Stimulated activated CD4-positive, alpha-beta T cell treated with anti-CD3 and anti-CD28 coated beads, Interleukin-12 subunit alpha, Interleukin-12 subunit beta, amount 100 ng/mL, for 24 hours (primary cell): ENCODE results near the gene SPOCD1.

ENCODE experiments used
- DNase-seq, 2 experiments: peaks; one replicate each; pipeline ENCODE4 v3.0.0-alpha.2; 2020; ENCODE audit warnings: low read depth in 2 of 2

The SPOCD1 gene

DNA sequence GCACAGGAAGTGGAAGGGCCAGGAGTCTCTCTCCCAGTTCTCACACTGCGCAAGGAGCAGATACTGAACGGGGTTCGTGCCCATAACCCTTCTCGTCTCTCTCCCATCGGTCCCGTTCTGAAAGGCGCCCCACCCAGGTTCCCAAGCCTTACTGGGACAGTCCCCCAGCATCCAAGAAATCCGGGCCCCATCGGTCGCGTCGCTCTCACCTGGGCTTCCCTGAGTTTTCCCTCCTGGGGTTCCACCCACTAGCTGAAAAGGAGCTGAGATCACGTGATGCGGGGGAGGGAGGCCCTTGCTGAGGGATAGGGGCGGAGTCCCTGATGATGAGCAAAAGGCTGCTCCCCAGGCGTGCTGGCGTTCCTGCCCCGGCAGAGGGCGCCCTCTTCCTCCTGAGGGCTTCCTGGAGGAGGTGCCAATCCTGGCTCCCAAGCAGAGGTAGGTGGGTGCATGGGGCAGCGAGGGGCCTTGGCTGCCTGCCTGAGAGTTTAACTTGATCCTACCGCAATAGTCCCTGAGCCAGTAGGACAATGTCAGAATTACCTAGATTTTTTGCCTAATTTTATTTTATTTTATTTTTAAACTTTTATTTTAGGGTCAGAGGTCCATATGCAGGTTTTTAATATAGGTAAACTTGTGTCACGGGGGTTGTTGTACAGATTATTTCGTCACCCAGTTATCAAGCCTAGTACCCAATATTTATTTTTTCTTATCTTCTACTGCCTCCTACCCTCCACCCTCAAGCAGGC is at the start of gene SPOCD1:
TSS of gene SPOCD1 (minus strand) at position 271 of the 749 bp plus-strand sequence. CDS start 689 bp downstream, outside the sequence.
- peak; percentile 72 to 87 for DNase-seq

DNA sequence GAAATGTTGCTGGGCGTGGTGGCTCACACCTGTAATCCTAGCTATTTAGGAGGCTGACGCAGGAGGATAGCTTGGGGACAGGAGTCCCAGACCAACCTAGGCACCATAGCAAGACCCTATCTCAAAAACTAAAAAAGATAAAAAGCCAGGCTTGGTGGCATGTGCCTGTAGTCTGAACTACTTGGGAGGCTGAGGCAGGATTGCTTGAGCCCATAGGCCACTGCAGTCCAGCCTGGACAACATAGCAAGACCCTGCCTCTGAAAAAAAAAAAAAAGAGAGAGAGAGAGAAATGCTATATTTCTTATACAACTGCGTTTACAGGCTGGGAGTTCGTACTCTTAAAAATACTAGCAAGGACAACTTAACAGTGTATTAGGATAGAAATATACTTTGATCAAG is 46.2 kb upstream of the SPOCD1 start:
- DNase-seq: no peak

DNA sequence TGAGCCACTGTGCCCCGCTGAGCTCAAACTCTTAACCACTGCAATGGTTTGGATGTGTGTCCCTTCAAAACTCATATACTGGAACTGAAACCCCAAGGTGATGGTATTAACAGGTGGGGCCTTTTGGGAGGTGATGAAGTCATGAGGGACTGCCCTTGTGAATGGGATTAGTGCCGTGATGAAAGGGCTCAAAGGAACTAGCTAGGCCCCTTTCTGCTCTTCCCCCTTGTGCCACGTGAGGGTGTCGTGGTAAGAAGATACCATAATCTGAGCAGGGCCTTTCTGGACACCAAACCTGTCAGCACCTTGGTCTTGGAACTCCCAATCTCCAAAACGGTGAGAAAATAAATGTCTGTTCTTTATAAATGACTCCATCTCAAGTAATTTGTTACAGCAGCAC is 45.5 kb upstream of the SPOCD1 start:
- no peak for DNase-seq

DNA sequence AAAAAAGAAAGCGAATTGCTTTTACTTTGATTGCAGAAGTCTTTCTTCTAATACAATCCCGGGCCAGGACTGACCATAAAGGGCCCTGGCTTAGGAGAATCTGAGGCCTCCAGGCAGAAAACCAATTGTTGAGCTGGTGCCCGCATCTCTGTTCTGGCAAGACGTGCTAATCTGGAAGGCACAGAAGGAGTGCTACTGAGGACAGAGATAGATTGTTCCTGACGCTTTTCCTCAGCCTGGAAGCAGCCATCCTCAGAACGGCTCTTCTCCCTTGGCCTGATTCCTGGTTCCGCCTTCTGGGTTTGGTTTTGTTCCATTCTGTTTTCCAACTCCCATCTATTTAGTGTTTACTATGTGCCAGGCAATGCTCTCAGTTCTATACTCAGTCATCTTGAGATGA is 44.8 kb upstream of the SPOCD1 start:
- DNase-seq: no peak

DNA sequence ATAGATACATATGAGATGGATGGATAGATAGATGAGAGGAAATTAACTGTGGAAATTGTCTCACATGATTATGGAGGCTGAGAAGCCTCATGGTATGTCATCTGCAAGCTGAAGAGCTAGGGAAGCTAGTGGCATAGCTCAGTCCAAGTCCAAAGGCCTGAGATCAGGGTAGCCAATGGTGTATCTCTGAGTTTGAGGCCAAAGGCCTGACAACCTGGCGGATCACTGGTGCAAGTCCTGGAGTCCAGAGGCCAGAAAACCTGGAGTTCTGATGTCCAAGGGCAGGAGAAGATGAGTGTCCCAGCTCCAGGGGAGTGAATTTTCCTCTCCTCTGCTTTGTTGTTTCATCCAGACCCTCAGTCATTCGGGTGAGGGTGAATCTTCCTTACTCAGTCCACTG is 43.9 kb upstream of the SPOCD1 start:
- no peak for DNase-seq

DNA sequence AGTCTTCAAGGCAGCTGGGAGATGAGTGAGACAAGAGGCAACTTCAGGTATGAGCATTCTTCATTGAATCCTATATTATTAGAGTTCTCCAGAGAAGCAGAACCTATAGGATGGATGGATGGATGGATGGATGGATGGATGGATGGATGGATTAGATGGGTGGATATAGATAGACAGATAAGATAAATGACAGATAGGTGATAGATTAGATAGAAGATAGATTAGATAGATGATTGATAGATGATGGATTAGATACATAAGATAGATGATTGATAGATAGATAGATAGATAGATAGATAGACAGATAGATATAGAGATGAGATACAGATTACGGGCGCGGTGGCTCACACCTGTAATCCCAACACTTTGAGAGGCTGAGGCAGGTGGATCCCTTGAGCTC is 43.2 kb upstream of the SPOCD1 start:
- DNase-seq: no peak

DNA sequence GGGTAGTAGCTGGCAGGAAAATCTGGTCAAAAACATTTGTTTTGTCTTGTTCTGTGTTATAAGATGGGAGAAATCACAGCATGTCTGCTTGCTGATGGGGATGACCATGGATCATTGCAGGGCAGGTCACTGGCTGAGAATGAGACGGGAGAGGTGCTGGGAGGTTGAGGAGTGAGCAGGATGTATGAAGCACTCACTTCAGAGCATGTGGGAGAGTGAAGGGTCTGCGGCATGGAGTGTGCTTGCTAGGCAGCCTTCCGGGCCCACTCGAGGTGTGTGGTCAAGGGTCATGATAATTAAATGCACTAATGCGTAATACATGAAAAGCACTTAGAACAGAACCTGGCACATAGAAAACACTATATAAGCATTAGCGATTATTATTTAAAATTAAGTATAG is 42.0 kb upstream of the SPOCD1 start:
- no peak for DNase-seq

DNA sequence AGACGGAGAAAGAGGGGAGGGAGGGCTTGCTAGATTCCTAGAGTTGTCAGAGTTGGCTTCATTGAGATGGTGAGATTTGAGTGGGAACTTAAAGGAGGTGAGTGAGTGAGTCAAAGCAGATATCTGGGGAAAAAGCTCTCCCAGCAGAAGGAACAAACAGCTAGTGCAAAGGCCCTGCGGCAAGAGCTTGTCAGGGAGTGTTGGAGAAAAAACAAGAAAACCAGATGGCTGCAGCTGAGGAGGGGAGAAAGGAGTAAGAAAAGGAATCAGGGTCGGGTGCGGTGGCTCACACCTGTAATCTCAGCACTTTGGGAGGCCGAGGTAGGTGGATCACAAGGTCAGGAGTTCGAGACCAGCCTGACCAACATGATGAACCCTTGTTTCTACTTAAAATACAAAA is 40.3 kb upstream of the SPOCD1 start:
- DNase-seq: no peak

DNA sequence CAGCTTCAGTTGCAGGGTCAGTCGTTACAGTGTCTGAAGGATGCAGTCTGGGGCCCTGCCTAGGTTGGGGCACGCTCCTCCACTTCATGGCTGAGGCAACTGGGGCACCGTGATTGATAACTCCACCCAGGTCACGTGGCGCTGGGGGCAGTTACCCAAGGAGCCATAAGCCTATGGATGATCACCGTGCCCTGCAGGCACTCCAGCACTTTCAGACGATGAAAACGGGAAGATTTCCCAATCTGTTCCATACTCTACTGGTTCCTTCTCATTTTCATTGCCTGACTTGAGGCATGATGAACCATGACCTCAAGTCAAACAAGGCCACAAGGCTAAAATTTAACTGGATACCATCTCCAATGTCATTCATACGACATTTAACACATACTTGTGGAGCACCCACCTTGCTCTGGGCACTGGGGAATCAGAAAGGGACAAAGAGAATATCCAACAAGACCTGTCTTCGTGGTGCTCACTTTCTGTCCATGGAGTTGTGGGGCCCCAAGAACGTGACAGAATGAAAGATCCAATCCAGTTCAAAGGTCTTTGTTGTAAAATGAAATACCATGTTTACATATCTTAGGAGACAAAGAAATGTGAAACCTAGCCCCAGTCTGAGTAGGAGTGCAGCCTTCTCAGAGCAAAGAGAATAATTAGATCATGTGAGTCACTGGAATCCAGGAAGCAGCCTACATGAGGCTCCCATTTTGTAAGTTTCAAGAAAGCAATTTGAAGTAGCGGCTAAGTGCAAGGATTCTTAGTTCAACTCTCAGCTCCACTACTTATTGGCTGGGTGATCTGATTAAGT is 39.4 kb upstream of the SPOCD1 start:
- DNase-seq: no peak

DNA sequence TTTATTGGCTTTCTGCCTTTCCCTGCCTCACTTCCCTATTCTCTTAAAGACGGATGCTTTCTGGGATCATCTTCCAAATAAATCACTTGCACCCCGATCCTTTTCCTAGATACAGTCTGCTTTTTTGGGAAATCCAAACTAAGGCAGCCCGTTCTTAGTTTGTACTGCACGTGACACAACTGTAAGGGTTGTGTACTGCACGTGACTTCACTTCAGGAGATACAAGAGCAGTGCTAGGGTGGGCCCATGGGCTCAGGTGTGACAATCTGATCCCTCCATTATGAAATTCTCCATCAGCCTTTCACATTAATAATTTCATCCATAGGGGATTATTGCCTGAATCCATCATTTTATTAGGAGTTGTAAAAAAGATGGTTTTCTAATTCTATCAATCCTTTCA is 33.8 kb upstream of the SPOCD1 start:
- no peak for DNase-seq

DNA sequence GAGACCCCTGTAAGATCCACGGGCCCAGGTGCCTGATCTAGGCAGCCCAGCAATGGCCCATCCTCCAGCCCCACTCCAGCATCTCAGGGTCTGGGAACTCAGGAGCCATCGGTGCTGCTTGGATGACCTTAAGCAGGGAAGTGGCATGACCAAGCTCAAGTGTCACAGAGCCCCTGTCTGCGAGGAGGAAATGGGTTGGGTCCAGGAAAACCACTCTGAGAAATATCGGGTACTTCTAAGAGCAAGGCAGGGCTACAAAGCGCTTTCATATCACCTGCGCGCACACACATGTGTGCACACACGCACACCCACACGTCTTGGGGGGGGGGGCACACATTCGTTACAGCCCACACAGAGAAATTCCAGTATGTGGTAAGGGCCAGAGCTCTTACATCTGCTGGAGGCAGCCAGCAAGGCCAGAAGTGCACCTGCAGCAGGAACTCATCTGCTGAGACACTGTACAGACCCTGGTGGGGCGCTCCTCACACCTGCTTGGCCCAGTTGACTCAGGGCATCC is 32.6 kb upstream of the SPOCD1 start:
- DNase-seq: peak in 1 of 2 experiments; percentile 13

DNA sequence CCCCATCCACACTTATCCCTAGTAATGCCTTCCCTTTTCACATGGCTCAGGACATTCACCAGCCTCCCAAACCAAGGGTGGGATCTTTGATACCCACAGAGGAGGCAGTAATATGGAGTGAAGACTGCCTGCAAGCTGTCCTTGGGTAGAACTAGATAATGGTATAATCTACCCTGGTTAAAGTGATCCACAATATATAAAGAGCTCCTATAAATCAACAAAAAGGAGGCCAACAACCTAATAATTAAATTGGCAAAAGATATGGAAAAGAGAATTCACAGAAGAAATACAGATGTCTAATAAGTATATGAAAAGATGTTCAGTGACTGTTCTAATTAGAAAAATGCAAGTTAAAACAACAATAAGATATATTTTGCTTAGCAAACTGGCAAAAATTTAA is 30.7 kb upstream of the SPOCD1 start:
- DNase-seq: no peak

DNA sequence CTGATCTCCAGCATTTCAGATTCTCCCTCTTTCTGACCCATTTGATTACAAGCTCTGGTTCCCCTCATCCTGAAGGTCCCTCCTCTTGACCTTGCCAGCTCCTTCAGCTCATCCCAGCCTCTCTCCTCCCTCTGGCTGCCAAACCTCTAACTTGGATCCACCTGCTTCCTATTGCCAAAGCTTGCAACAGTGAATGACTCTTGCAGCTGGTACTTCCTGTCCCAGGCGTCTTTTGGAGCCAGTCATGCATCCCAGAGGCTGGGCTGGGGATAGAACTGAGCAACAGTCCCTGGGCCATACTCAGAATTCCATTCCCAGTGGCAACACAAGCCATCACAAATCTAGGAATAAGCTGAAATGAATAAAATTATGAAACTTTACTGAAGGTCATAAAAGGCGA is 27.7 kb upstream of the SPOCD1 start:
- DNase-seq: no peak

DNA sequence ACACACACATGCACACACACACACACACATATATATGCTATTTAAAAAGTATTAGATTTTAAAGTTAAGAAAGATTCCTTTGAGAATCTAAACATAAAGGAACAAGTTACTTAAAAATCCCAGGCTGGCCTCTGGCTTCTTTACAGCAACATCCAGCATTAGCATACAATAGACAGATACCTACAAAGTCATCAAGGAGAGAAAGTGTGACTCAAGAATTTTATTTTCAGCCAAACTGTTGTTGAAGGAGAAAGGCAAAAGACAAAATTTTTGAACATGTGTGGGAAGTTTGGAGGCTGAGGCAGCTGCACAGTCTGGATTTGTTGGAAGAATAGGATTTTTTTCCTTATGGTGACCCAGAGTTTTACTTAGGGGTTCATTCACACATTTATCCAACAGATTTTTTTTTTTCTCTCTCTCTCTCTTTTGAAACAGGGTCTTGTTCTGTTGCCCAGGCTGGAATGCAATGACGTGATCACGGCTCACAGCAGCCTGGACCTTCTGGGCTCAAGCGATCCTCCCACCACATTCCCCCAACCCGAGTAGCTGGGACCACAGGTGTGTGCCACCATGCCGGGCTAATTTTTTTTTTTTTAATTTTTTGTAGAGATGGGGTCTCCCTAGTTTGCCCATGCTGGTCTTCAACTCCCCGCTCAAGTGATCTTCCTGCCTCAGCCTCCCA is 24.0 kb upstream of the SPOCD1 start:
- no peak for DNase-seq

DNA sequence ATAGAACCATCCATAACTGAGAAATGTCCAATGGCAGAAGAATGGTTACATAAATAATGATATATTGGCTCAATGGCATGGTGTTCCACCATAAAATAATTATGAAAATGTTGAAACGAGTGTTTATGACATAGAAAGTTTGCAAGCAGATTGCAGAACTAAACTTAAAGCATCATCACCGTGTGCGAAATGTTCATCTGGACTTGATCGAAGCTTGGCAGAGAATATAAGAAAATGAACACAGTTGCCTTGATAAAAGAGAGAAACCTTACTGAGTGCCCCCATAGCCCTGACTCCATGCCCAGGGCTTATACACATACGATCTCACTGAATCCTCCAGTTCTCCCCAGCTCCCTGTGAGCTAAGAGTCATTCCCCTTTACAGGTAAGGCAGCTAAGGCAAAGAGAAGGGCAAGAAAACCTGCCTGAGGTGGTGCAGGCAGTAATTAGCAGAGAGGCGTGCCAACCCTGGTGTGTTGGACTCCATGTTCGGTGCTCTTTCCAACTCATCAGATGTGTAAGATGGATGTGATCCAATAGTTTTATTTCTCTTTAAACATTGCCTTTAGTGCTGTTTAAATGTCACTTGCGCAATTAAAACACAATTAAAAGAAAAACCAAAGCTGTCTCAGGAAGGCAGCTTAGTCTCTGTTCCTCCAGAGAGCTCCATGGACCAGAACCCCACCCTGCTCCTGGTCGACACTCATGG is 21.8 kb upstream of the SPOCD1 start:
- DNase-seq: no peak

DNA sequence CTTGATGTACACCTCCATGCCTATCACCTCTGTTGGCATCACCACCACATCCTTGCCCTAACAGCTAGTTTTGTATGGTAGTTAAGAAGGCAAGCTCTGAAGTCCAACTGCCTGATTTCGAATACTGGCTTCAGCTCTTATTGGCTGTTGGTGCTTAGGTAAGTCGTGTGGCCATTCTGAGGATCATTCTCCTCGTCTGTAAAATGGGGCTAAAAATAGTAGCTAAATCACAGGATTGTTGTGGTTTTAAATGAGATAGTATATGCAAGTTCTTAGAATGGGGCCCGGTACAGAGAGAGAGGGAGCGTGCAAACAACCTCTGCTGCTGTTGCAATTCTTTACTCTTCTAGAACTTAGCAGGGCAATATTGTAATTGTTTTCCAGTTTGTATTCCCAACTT is 20.8 kb upstream of the SPOCD1 start:
- DNase-seq: no peak

DNA sequence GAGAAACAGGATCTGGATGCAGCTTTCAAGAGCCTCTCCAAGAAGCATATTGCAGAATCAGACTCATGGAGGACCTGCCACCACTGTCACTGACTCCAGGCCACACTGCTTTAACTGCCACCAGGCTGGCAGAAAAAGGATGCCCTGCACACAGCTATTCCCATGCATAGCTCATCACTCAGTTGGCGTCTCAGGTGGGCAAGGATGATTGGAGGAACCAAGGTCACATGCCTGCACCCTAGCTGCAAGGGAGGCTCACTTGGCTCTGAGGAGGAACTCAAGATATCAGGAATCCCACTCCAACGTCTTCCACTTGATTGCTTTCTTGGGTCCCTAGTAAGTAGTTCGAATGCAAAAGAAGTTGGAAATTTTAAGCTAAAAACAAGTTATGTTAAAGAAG is 19.6 kb upstream of the SPOCD1 start:
- DNase-seq: no peak

DNA sequence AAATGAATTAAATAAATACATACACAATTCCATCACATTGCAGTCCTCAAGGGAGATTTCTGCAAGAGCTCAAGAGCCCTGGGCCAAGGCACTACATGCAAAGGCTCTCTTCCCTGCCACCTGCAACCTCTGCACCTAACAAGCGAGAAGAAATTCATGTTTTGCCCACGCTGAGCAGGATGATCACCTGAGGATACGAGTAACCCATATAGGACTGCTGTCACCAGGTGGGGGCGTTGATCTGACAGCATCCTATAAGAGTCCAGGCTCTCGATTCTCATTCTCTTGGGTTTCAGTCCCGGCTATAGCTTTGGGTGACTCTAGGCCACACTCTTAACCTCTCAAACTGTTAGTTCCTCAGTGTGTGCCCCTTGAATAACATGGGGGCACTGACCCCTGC is 18.7 kb upstream of the SPOCD1 start:
- no peak for DNase-seq

DNA sequence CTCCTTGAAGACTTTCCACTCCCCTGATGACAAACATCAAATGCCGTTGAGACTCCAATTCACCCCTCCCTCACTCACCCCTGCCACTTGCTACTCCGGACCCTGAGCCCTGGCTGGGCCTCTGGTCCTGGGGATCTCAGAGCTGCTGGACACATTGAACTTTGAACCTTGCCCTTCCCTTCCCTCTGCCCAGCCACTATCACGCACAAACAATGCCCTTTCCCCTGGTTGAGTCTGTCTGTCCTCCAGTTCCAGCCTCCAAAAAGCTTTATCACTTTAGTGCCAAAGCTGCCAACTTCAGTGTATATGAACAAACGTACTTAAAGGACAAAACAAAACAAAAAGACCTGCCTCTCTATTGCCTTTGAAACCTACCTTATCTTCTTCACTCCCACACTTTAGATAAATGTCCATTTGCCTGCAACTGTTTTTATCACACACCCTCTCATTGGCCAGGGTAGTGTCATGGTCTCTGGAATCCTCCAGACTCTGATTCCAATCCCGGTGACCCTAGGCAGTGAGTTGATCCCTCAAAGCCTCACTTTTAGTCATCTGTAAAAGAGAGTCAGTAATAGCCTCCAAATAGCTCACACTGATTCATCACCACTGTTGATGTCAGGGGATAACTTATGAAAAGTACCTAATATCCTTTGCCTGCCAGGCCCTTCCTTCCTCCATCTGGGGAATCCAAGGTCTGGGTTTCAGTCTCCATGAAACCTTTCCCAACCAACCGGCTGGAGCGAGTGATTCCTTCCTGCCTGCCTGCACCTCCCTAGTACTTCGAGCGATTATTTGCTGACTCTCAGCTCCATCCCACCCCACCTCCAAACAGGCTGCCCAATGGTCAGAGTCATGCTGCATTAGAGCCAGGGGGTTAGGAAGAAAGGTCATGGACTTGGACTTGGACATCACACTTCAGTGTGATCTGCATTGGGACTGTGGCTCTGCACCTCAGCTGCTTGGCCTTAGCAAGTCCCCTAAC is 15.9 kb upstream of the SPOCD1 start:
- DNase-seq: no peak

DNA sequence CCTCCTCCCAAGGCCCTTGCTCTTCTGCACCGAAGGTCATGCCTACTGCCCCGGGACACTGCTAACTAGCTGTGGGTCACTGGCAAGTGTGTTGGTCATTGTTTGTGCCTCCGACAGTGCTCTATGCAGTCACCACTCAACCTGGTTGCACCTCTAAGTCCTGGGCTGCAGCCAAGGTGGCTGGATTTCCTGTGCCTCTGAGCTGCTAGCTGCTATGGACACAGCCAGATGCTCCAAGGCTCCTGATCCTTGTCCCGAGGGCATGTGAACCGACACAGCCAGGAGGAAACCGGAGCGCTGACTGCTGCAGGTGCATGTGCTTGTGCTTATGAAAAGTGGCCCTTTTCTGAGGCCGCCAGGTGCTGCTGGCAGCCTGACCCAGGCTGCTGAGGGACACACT is 14.7 kb upstream of the SPOCD1 start:
- DNase-seq: no peak

DNA sequence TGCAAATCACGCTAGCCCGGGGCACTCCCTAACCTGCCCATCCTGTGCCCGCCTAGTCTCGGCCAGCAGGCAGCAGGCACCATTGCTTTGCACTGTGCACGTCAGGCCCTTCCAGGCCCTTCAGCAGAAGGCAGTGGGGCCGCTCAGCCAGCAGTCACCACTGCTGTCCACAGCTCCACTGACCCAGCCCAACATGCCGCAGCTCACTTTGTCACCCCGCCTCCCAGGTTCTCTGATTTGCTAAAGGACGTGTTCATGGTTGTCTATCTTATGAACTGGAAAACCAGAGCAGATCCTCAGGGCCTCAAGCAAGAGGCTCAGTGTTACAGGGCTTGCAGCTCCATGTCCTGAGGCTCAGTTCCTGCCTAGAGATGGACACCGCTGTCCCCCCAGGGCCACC is 14.2 kb upstream of the SPOCD1 start:
- no peak for DNase-seq
